GM18505 (cell line): ENCODE results near the gene CNNM1.

ENCODE experiments used
- ATAC-seq: cut with Tn5 transposase; IDR thresholded peaks from one replicate; pipeline ENCODE4 v1.9.1; 2021; ENCODE audit not compliant: unreplicated experiment
- POLR2A ChIP-seq: IDR thresholded peaks from 4 replicates; pipeline ENCODE4 v1.6.1; 2011; ENCODE audit warnings: borderline replicate concordance; ENCODE audit not compliant: insufficient read depth, insufficient read length; ENCODE audit errors: extremely low read depth

The CNNM1 gene

GRCh38 chr10:99443500-99443899, 114.3 kb downstream of the CNNM1 start:
- ATAC-seq = no peak
- no peak for TF ChIP-seq POLR2A
